Testis (tissue), 3 donors: Measurements from ENCODE around the gene KCNG1. TPM values are rescaled to one million over a fixed set of nuclear protein-coding genes. Genes with fewer than 3 reads are reported as not detected.
A peak's percentile ranks its signal among the peaks of the same experiment; 100 is the strongest.

Experiments
- DNase-seq: peaks from one replicate; pipeline ENCODE4 v3.0.0-alpha.2; 2019
- H3K27ac ChIP-seq, 2 donors: fragments of 200-600 bp; sonication (generic); one replicate each; pipeline ENCODE4 v1.5.1; 2019
- H3K27me3 ChIP-seq: fragments of 200-600 bp; sonication (generic); one replicate; pipeline ENCODE4 v1.5.1; 2019
- H3K36me3 ChIP-seq: fragments of 200-600 bp; sonication (generic); one replicate; pipeline ENCODE4 v1.5.1; 2017; ENCODE audit warnings: low read depth; ENCODE audit errors: missing control alignments
- H3K4me1 ChIP-seq: fragments of 200-600 bp; sonication (generic); one replicate; pipeline ENCODE4 v1.5.1; 2019
- H3K4me3 ChIP-seq, 2 donors: fragments of 200-600 bp; sonication (generic); one replicate each; pipeline ENCODE4 v1.5.1; 2017 to 2019
- H3K9me3 ChIP-seq: fragments of 200-600 bp; sonication (generic); one replicate; pipeline ENCODE4 v1.5.1; 2017
- CTCF ChIP-seq, 3 experiments: fragments of 450-650 bp in 2 of 3; fragments of 200-600 bp in 1 of 3; sonication (generic) in 1 of 3; IDR thresholded peaks; one replicate each; pipeline ENCODE4 v1.5.1; 2016 to 2019; ENCODE audit warnings: antibody characterized with exemption in 3 of 3, mild to moderate bottlenecking in 2 of 3, moderate library complexity in 1 of 3
- POLR2A ChIP-seq: fragments of 450-650 bp; IDR thresholded peaks from one replicate; pipeline ENCODE4 v1.6.1; 2017; ENCODE audit warnings: antibody characterized with exemption, mild to moderate bottlenecking, moderate library complexity
- WGBS, 2 donors: methylation state at CpG; one replicate each; pipeline ENCODE4 v1.1.5; 2018; 5-methylcytosine and 5-hydroxymethylcytosine counted together
- intact Hi-C: fragments of 100-400 bp; cut with DNase I; formaldehyde crosslinking; loops from one replicate; pipeline ENCODE4 v1.15.1; 2023; ENCODE audit warnings: low total_unique reads
- polyA plus RNA-seq: library from polyadenylated mRNA; stranded (reverse); fragments of 350-450 nt; fragmentation: Illumina TruSeq; extraction: RNeasy Lipid Tissue Mini Kit (QIAGEN cat#74804); gene quantifications from one replicate; pipeline ENCODE4 v1.2.3, GENCODE V29; 2014; ENCODE audit warnings: low read depth, low replicate concordance; ENCODE audit not compliant: insufficient read depth
- total RNA-seq, 2 donors: library from RNA; depleted of rRNA; stranded (reverse); fragments of >200 nt; gene quantifications; one replicate each; pipeline ENCODE4 v1.2.3, GENCODE V29; 2016

The KCNG1 gene
- total and polyA plus RNA-seq, 3 donors from 2014 or later = 20.9 to 78.2 (median 35.8) TPM

- no peak for DNase-seq
- Histone ChIP-seq H3K4me3 (peak overlapping the region; percentile 88 to 95), H3K4me1 (peaks cover 24% of the 10 kb centered on the region), H3K36me3 (no peaks in the 10 kb centered on the region), H3K27me3 (no peaks in the 10 kb centered on the region), H3K27ac (no peak overlapping the region), H3K9me3 (no peaks in the 10 kb centered on the region)
- intact Hi-C loops = no loop called here
- WGBS, 2 donors = 42 to 54% methylated on average over 12 to 23 of the region's 25 CpGs
- TF ChIP-seq POLR2A (no peak), CTCF (IDR thresholded peaks at IDR 0.05) (no peak)
Measured at GRCh38 chr20:50959543-50960126, 63.3 kb downstream of the KCNG1 start.

GRCh38 chr20:50958615-50959542 is 64.0 kb downstream of the KCNG1 start, which contains the start of gene MOCS3:
MOCS3 (plus strand) TSS chr20:50958818; CDS start chr20:50958843, 25 bp downstream.
- DNase-seq = peak; percentile 88
- H3K36me3 ChIP-seq = no peaks in the 10 kb centered on the region
- 0 to 1% methylated on average over 19 to 55 of the region's 67 CpGs for WGBS, 2 donors
- intact Hi-C loops = no loop called here
- H3K27me3 ChIP-seq = no peaks in the 10 kb centered on the region
- peak within 1 kb of the TSS; percentile 89 to 91 for H3K27ac ChIP-seq
- H3K9me3 ChIP-seq = no peaks in the 10 kb centered on the region
- H3K4me3 ChIP-seq = peak within 1 kb of the TSS; percentile 88 to 95
- no peak for TF ChIP-seq POLR2A
- TF ChIP-seq CTCF (IDR thresholded peaks at IDR 0.05) = peak in 1 of 3 experiments; percentile 1
- peaks cover 25% of the 10 kb centered on the region for H3K4me1 ChIP-seq

- Histone ChIP-seq H3K36me3 (no peaks in the 10 kb centered on the region), H3K4me3 (peak within 1 kb of the TSS; percentile 88 to 95), H3K4me1 (peaks cover 25% of the 10 kb centered on the region), H3K27me3 (no peaks in the 10 kb centered on the region), H3K9me3 (no peaks in the 10 kb centered on the region), H3K27ac (peak within 1 kb of the TSS; percentile 89 to 91)
- intact Hi-C loops = no loop called here
- 0% methylated on average over 37 to 52 of the region's 52 CpGs for WGBS, 2 donors
- peak; percentile 94 for DNase-seq
- TF ChIP-seq POLR2A = peak; percentile 62
- TF ChIP-seq CTCF (IDR thresholded peaks at IDR 0.05) = no peak
Measured at GRCh38 chr20:50957798-50958614, 64.9 kb downstream of the KCNG1 start, which contains the start of gene DPM1. DPM1 (minus strand) TSS chr20:50958532; CDS start chr20:50958523, 9 bp downstream.

- intact Hi-C loops = no loop called here
- Histone ChIP-seq H3K27ac (no peak overlapping the region), H3K27me3 (no peaks in the 10 kb centered on the region), H3K9me3 (no peaks in the 10 kb centered on the region), H3K36me3 (no peaks in the 10 kb centered on the region), H3K4me3 (peak overlapping the region; percentile 88 to 95), H3K4me1 (peaks cover 25% of the 10 kb centered on the region)
- 6 to 11% methylated on average over 7 of the region's 7 CpGs for WGBS, 2 donors
- TF ChIP-seq CTCF (IDR thresholded peaks at IDR 0.05) (no peak), POLR2A (no peak)
- no peak for DNase-seq
Measured at GRCh38 chr20:50957276-50957675, 65.6 kb downstream of the KCNG1 start.
